H1 (cell line): ENCODE data around the gene TNPO3. TPM values are rescaled to one million over a fixed set of nuclear protein-coding genes. Genes with fewer than 3 reads are reported as not detected.

Source experiments
- CHD7 ChIP-seq: fragments of 300-600 bp; sonication (generic); IDR thresholded peaks from 2 replicates; pipeline ENCODE4 v1.7.1; 2012; ENCODE audit warnings: low read length, moderate library complexity, mild to moderate bottlenecking, inconsistent platforms; ENCODE audit not compliant: insufficient replicate concordance
- KDM4A ChIP-seq: IDR thresholded peaks from one replicate; pipeline ENCODE4 v1.7.1; 2012; ENCODE audit warnings: low read depth, mild to moderate bottlenecking, moderate library complexity, low read length, inconsistent platforms; ENCODE audit not compliant: severe bottlenecking
- polyA plus RNA-seq, 7 experiments: library from polyadenylated mRNA; depleted of rRNA in 3 of 7; stranded (reverse) in 5 of 7; unstranded in 2 of 7; fragments of >200 nt in 5 of 7; fragments of 200-250 nt in 2 of 7; gene quantifications; 1 replicate in 5 of 7; 2 replicates in 1 of 7; 4 replicates in 1 of 7; pipeline versions ENCODE4 v1.2.1 to v1.2.3, GENCODE V29; 2011 to 2013; ENCODE audit warnings: missing spikeins in 2 of 7, mixed read lengths in 2 of 7
- total RNA-seq: library from RNA; stranded (reverse); fragmentation: NEBNext Ultra II Directional; extraction: Animal tissue kit (Norgen Biotek cat#: 25700); gene quantifications from 2 replicates; pipeline ENCODE4 v1.2.1, GENCODE V29; 2021

Gene TNPO3
- total and polyA plus RNA-seq, 2 of the 8 experiments (the other 6 are each of a cell fraction or from before 2014, with no cell fraction given), result 67.6 to 99.2 TPM

- TF ChIP-seq CHD7 (no peak), KDM4A (no peak)
These were observed 93.8 kb downstream of the TNPO3 start (continued) for GRCh38 chr7:128961030-128961659.
